ENCODE data around the gene HSD17B10.
"Not testable (repeated sequence)": the region's sequence is repeated elsewhere in the genome, so short reads cannot be mapped to it uniquely, and the experiment has no call there.

The HSD17B10 gene

DNA sequence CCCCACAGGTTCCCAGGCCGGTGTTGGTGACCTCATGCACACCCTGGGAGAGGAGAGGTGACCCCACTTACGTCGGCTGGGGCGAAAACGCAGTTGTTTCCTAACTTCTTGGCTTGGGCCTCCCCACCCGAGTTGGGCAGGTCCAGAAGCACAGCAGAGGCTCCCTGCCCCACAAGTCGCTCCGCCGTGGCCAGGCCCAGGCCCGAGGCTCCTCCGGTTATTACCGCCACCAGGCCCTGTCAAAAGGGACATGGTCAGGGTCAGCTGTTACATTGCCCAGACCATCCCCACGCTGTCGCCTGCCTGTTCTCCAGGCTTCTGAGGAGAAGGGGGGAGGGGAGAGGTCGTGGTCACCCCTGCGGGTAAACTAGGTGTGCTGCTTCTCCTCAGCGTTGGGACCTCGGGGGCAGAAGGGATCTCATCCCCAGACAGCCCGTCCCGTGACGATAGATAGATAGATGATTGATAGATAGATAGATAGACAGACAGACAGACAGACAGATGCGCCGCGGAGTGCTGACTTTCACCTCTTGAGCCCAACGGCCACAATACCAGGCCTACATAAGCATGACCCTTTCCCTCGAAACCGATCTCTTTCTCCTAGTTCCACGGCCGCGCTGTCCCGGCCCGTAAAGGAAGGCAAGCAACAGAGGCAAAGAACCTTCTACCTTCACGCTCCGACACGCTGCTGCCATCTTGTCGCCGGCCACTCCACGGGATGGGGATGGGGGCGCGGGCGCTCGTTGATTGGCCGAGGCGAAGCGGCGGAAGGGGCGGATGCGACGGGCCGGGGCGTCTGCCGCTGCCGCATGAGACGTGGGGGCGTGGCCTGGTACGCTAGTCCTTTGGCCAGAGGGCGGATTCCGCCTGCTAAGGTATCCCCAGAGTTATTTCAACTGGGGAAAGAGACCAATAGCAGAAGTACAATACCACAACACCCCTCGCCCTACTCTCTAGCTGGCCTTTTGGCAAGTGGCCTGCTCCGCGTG, at the start of gene HSD17B10:
Gene HSD17B10 (minus strand): TSS at position 720 of the 989 bp plus-strand sequence. CDS start 25 bp downstream, at position 695.
- peak; percentile 81 to 88 (median 87) for DNase-seq

DNA sequence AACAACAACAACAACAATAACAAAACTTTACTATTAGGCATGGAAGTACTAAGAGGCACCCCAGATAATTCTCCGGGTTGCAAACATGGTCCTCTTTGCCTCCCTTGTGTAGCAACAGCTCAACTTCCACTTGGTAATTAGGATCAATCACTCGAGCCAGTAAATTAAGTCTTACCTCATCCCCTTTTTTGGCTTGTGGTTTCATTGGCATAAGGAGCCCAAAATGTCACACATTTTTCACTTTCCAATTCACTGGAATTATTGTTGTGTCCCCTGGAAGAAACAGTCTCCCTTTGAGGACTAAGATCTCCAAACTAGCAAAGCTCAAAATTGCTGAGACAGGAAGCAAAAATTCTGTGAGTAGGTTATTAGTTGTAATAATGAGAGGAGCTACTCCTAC, 49.2 kb upstream of the HSD17B10 start:
- no peak for DNase-seq

DNA sequence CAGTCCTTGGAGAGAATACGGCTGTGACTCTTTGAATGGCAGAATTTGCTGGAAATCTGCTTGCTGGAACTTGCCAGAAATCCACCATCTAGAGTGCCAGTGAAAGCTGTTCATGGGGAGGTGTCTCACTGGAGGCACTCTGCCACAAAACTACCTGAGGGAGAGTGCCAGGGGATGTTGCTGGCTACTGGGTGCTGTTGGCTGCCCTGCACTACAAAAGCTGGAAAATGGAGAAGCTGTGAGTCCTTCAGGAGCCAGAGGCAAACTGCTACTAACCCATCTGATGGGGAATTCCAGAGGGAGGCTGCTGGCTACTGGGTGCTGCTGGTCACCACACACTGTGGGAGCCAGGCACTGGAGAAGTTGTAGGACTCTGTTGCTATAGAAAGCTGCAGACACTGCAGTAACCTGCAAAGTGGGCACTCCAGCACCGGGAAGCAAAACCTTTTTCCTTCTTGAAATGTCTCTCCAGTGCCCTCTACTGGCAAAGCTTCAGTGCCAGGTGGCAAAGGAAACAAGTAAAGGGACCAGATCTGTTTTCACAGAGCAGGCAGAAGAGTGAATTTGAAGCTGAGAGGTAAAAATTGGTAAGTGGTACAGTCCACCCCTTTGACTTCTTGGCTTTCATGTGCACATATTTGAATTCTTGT, 47.8 kb upstream of the HSD17B10 start:
- DNase-seq = peak; percentile 38 to 86 (median 57)

DNA sequence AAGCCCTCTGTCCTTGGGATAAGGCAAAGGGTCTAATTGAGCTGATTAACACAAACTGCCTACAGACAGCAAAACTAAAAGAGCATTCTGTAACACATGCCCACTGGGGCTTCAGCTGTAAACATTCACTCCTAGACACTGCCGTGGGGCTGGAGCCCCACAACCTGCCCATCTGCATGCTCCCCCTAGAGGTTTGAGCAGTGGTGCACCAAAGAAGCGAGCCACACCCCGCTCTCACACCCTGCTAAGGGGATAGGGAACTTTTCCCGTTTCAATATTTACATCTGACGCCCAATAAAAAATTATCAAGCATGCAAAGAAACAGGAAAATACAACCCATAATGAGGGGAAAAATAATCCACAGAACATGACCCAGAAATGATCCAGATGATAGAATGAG, 46.9 kb upstream of the HSD17B10 start:
- DNase-seq = peak in 2 of 3 experiments; percentile 6 to 8

DNA sequence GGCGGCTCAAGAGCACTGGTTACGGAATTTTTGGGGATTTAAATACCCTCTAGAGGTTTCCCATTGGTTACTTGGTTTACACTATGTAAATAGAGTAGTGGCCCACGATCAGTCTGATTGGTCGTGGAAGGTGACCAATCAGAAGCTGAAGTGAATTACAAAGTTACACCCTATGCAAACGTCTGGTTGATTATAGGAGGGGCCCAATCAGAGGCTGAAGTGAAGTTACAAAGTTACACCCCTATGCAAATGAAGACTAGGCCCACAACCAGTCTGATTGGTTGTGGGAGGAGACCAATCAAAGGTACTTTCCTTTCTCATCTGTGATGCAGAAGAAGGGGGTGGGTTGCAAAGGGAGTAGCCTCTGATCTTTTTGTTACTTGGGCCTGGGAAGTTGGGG, 45.1 kb upstream of the HSD17B10 start:
- no peak for DNase-seq

DNA sequence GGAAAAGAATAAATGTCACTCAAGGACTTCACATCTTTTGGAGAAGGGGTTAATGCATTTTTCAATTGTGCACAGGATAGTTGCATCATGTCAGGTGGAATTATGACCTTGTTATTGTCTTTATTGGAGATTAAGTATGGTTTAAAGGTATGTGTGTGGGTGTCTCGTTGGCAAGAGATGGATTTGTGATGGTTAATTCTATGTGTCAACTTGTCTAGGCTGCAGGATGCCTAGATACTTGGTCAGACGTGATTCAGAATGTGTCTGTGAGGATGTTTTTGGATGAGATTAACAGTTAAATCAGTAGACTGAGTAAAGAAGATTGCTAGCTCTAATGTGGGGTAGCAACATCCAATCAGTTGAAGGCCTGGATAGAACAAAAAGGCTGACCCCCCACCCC, 42.2 kb upstream of the HSD17B10 start:
- DNase-seq = no peak

DNA sequence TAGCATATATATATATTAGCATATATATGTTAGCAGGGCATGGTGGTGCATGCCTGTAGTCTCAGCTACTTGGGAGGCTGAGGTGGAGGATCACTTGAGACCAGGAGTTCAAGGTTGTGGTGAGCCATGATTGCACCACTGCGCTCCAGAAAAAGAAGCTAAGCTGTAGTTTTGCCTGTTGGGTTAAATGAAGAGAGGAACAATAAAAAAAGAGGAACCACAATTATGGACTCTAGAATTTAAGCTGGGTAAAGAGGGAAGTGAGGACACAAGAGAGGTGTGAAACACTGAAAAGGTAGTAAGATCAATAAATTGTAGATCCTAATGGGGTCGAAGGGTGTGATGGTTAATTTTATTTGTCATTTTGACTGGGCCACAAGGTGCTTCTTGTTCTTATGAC, 40.5 kb upstream of the HSD17B10 start:
- DNase-seq = no peak

DNA sequence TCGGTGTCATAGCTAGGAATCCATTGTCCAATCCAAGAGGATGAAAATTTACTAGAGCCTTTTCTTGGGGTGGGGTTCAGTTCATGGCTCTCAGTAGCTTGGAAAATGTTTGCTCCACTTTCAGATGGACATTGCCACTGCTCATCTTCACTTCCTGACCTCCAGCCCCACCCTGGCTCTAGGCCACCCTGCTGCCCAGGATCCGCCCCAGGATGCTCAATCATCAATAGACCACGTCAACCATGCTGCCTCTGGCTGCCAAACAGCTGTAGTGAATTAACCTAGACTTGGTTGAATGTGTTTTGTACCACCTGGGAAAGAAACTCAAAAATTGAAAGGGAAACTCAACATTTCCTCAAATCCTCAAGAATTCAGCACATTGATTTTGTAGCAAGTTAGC, 37.2 kb upstream of the HSD17B10 start:
- DNase-seq = no peak

DNA sequence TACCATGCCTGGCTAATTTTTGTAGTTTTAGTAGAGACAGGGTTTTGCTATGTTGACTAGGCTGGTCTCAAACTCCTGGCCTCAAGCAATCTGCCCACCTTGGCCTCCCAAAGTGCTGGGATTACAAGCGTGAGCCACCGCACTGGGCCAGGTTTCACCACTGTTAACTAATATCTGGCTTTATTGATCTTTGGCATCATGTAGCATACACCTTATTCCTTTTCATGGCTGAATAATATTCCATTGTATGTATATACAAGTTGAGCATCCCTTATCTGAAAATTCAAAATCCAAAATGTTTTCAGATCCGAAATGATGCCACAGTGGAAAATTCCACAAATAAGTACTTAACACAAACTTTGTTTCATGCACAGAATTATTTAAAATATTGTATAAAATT, 34.5 kb upstream of the HSD17B10 start:
- not testable (repeated sequence) for DNase-seq

DNA sequence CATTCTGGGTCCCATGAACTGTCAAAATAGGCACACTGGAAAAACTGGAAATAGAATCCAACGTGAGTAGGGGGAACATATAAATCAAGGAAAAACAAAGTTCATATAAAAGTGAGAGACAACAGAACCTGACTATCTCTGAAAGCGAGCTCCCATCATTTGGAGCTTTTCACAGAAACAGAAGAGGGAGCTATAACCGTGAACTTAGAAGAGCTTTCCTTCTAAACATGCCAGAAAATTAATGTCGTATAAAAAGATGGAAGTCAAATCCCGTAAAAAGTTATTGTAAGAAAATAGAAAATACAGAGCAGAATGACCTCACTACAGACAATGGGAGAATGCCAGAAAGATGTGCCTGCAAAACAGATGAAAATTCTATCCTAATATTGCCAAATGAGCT, 23.9 kb upstream of the HSD17B10 start:
- no peak for DNase-seq

DNA sequence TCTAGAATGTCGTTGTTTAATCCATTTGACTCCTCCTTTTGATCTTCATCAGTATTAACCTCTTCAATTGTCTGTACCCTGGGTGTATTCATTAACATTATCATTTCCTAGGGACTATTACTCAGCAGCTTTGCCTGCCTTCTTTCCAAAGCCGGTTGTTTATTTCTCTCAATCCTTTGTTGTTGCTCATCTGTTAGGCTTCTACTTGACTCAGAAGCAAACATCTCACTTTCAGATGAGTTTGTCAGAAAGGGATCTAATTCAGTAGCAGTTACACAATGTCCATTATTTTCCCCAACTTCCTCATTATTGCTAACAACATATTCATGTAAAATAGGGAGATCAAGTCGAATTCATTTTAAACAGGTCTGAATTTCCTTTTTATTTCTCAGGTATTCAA, 22.1 kb upstream of the HSD17B10 start:
- DNase-seq = no peak

DNA sequence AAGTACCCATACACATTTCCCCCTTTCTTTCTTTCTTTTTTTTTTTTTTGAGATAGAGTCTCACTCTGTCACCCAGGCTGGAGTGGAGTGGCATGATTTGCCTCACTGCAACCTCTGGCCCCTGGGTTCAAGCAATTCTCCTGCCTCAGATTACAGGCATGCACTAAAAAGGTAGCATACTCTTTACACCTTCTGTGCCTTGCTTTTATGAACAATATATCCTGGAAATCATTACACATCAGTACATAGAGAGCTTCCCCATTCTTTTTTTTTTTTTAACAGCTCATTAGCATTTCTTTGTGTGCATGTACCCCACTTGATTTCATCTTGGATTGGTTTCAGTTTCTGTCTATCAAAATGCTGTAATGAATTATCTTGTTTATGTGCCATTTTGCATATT, 18.6 kb upstream of the HSD17B10 start:
- no peak for DNase-seq

DNA sequence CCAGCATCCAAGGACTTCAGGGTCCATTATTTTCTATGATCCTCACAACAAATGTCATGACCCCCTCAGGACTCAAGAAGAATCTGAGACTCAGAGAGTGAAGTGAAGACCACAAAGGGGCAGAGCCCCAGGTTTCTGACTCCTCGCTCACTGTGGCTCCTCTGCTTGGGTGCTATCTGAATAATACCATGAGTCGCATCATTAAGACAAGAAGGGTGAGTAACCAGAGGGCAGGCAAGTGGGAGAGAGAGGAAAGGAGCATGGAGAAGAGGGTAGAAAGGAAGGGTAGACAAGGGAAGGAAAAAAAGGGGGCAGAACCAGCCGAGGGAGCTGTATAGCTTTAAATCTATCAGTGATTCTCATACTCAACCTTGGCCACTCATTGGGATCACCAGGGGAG, 15.5 kb upstream of the HSD17B10 start:
- no peak for DNase-seq

DNA sequence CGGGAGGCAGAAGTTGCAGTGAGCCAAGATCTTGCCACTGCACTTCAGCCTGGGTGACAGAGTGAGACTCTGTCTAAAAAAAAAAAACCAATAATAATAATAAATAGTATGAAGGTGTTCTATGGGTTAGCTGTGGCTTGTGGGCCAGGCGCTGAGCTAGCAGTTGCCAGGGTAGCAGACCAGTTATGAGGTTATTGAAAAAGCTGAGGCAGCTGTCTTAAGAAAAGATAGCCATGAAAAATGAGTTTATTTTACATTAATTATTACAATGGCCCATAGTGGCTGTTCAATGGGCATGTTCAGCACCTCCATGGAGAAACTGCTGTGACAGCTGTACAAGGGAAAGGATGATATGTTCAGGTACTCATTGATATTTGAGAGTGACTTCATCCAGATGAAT, 13.3 kb upstream of the HSD17B10 start:
- no peak for DNase-seq

DNA sequence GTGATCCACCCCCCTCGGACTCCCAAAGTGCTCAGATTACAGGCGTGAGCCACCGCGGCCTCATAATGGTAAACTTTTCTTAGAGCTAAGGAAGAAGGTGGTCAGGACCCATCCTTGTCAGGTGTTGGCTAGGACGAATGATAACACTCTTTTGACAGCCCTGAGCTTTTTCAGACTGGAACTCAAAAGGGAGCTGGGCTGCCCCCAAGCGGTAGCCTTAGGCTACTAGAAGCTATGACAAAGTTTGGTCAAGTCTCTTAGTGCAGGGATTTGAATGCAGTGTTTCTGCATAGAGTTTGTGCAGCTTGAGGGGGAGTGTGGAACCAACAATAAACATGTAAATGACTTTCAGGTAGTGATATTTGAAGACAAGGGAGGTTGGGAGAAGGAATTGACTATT, 11.8 kb upstream of the HSD17B10 start:
- DNase-seq = peak; percentile 20 to 59 (median 28)

DNA sequence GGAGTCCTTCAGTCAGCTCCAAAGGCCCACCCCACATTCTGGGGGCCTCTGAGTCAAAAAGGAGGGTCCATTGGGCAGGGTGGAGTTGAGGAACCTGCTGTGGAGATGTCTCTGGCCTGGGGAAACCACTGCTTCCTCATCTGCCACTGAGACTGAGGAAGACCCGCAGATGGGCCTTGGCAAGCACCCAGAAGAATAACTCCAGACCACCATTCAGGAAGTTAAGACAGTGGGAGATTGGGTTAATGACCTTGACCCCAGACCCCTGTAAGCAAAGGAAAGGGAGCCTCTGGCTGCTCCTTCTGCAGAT, 8.1 kb upstream of the HSD17B10 start:
- DNase-seq = no peak

DNA sequence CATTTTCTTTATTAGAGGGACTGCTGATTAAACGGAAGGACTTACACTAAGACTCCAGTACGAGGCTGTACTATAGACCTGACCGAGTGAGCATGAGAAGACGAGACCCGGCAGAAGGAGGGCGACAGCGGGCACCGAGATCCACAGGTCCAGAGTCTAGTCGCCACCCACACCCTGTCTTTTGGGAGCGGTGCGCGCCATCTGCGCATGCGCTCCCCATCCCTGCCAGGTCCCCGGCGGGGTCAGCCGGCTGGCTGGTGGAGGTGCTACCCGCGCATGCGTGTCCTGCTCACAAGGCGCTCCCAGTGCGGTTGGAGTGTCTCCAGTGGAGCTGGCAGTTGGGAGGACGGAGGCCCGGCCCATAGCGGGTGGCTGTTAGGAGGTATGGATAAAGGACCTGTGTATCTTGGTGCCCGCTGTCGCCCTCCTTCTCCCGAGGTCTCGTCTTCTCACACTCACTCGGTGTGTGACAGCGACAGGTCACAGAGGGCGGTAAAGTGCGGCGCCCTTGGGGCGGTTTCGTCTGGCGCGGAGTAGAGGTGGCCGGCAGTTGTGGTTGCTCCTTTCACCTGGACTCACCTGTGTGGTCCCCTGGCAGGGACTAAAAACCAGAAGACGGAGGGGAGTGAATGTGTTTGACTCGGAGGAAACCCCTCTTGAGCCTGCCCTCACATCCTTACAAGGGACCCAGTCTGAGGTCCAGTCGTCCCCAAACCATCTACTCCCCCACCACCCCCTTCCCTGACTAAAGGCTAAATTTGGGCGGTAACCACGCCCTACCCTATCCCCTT, 7.6 kb upstream of the HSD17B10 start:
- DNase-seq = peak; percentile 84 to 92 (median 84)

DNA sequence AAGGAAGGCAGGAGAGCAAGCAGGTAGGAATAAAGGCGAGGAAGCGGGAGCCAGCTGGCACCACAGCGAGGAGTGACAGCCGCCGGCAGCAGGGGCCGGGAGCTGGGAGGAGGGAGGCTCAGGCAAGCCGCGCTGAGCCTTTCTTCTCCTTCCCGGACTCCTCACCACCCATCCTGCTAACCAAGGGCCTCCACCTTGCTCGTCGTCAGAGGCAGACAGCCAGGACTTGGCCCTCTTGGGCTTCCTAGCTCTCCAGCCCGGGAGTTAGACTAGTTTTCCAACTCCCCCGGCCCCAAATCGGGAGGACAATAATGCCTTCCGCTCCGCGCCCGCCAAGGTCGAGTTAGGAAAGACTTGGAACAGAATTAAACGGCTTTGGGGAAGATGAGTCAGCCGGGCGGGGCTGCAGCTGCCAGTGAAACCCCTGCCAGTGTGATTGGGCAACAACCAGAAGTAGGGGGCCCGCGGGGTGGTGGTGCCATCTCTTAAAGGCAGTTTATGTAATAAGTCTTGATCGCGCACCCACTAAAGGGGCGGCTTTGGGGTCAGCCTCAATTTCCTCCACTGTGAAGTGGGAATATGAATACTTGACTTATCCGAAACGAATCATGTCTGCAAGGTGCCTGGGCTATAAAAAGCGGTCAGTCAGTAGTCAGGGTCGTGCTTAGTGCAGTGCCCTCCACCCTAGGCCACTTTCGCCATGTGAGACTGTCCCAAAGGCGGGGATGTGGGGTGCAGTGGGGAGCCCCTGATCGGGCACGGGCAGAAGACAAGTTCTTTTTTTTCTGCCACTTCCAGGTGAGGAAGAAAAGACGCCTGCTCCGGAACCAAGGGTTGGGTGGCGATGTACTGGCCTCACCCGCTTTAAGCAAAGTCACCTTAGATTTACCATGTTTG, 6.7 kb upstream of the HSD17B10 start:
- peak in 2 of 3 experiments; percentile 65 to 69 for DNase-seq

DNA sequence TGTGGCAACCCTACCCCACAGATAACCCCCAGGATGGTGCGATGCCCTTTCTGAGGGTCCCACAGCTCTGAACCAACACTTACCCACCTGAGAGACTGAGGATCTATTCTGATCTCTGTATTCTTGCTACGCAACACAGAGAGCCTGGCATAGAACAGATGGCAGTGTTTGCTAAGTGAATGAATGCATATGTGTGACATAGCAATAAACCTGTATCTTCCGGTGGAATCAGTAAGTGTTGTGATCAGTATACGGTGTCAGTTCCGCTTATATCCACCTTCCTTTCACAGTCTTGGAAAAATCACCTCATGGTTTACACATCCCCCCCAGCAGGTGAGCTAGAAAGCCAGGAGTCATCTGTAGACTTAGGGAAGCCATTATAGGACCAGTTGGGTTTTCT, 5.9 kb upstream of the HSD17B10 start:
- peak in 2 of 3 experiments; percentile 60 to 69 for DNase-seq

DNA sequence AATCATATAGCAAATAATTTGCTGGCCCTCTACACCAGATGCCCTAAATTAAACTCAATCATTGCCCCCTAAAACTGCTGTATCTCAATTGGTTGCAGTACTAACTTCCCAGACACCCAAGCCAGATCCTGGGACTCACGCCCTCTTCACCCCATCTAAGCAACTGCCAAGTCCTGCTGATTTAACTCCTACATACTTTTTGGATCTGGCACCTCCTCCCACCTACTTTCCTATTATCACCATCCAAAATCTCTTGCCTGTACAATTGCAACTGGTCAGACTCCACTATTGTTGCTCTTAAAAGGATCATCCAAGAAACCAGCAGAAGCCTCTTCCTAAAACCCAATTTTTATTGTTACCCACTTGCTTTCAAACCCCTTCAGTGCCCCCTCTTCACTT, 4.7 kb upstream of the HSD17B10 start:
- DNase-seq = no peak

DNA sequence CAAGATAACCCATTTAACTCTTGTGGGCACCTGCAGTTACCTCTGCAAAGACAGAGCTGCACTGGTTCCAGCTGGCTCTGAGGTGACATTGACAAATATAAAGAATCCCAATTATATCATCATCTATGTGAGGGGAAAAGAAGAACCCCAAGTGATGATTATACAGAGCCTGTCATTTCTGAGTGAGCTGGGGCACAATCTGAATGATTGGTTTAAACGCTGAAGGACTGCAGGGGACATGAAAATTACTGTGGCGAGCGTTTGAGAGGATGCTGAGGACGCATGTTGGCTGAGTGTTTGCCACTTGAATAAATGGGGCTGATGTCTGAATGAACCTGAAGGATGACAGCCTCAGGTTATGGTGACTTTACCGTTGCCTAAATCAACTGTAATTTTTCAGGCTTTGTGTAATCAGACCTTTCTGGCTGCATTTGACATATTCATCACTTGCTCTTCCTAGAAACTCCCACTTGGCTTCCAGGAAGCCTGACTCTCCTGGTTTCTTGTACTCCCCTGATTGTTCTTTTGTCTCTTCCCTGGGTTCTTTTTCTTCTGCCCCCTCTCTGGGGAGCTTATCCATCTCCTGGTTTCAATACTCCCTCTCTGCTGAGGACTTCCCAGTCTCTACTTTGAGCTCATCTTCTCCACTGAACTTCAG, 4.1 kb upstream of the HSD17B10 start:
- peak; percentile 15 to 90 (median 53) for DNase-seq

DNA sequence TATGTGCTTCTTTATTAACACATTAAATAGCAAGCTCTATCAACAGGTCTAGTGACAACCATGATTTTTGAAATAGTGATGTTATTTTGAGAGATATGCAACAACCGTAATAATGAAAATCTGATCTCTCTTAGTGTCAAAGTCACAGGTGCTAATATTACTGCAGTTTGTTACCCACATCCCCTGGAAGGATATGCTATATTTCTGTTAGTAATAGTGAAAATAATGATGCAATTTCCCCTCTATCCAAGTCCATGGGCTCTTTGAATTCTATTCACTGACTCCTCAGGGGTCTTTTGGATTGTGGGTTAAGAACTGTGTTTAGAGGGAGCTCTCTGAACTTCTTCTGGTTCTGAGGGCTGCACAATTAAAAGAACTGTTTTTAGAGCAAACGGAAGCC, 3.0 kb upstream of the HSD17B10 start:
- DNase-seq = no peak
